ENCODE data around the gene SLC9A8. TPM values are rescaled to one million over a fixed set of nuclear protein-coding genes. Genes with fewer than 3 reads are reported as not detected.

SLC9A8 gene
- total and polyA plus RNA-seq, 4 donors: 7.8 to 21.1 (median 14.4) TPM

GRCh38 chr20:49852522-49853080 lies 40.0 kb downstream of the SLC9A8 start:
- no peak overlapping the region for H3K4me3 ChIP-seq
- no peak overlapping the region for H3K27ac ChIP-seq (ENCODE audit: low read depth in 1 of 2, low read length in 1 of 2)
- peaks cover 2 to 19% (median 9%) of the 10 kb centered on the region in 5 donors for H3K4me1 ChIP-seq (ENCODE audit: control insufficient read depth in 5 of 5, insufficient read depth in 5 of 5, low read length in 5 of 5)
- ATAC-seq (ENCODE audit: insufficient read depth, low FRiP score) (no peak), DNase-seq (no peak)
- H3K36me3 ChIP-seq (ENCODE audit: control insufficient read depth in 4 of 4, insufficient read depth in 4 of 4, low read length in 4 of 4): peaks cover 15 to 31% (median 17%) of the 10 kb centered on the region in 4 donors
- no peak overlapping the region for H3K9ac ChIP-seq (ENCODE audit: insufficient read depth in 1 of 2, low read length in 2 of 2)
- H3K9me3 ChIP-seq (ENCODE audit: control insufficient read depth in 4 of 4, insufficient read depth in 3 of 4, low read length in 3 of 4): no peaks in the 10 kb centered on the region
- TF ChIP-seq CTCF (IDR thresholded peaks at IDR 0.05; ENCODE audit: control extremely low read depth, extremely low read depth): no peak
- no peaks in the 10 kb centered on the region for H3K27me3 ChIP-seq (ENCODE audit: control insufficient read depth in 3 of 3, insufficient read depth in 3 of 3, low read length in 2 of 3)
- 88 to 91% methylated on average over 8 of the region's 8 CpGs for WGBS, 2 donors

- no peak for TF ChIP-seq CTCF (IDR thresholded peaks at IDR 0.05; ENCODE audit: control extremely low read depth, extremely low read depth)
- H3K27ac ChIP-seq (ENCODE audit: low read depth in 1 of 2, low read length in 1 of 2): no peak overlapping the region
- H3K4me1 ChIP-seq (ENCODE audit: control insufficient read depth in 5 of 5, insufficient read depth in 5 of 5, low read length in 5 of 5): peaks cover 2 to 19% (median 9%) of the 10 kb centered on the region in 5 donors
- H3K36me3 ChIP-seq (ENCODE audit: control insufficient read depth in 4 of 4, insufficient read depth in 4 of 4, low read length in 4 of 4): peaks cover 11 to 31% (median 15%) of the 10 kb centered on the region in 4 donors
- no peak overlapping the region for H3K9ac ChIP-seq (ENCODE audit: insufficient read depth in 1 of 2, low read length in 2 of 2)
- ATAC-seq (ENCODE audit: insufficient read depth, low FRiP score) (no peak), DNase-seq (no peak)
- H3K4me3 ChIP-seq: no peak overlapping the region
- H3K9me3 ChIP-seq (ENCODE audit: control insufficient read depth in 4 of 4, insufficient read depth in 3 of 4, low read length in 3 of 4): no peaks in the 10 kb centered on the region
- H3K27me3 ChIP-seq (ENCODE audit: control insufficient read depth in 3 of 3, insufficient read depth in 3 of 3, low read length in 2 of 3): no peaks in the 10 kb centered on the region
- 91 to 92% methylated on average over 5 of the region's 5 CpGs for WGBS, 2 donors
These were observed 41.0 kb downstream of the SLC9A8 start for GRCh38 chr20:49853640-49854039.

- Histone ChIP-seq H3K4me3 (no peak overlapping the region), H3K27me3 (ENCODE audit: control insufficient read depth in 3 of 3, insufficient read depth in 3 of 3, low read length in 2 of 3) (no peaks in the 10 kb centered on the region), H3K4me1 (ENCODE audit: control insufficient read depth in 5 of 5, insufficient read depth in 5 of 5, low read length in 5 of 5) (peaks cover 2 to 19% (median 9%) of the 10 kb centered on the region in 5 donors), H3K9me3 (ENCODE audit: control insufficient read depth in 4 of 4, insufficient read depth in 3 of 4, low read length in 3 of 4) (no peaks in the 10 kb centered on the region), H3K36me3 (ENCODE audit: control insufficient read depth in 4 of 4, insufficient read depth in 4 of 4, low read length in 4 of 4) (peaks cover 8 to 29% (median 11%) of the 10 kb centered on the region in 4 donors), H3K27ac (ENCODE audit: low read depth in 1 of 2, low read length in 1 of 2) (no peak overlapping the region), H3K9ac (ENCODE audit: insufficient read depth in 1 of 2, low read length in 2 of 2) (no peak overlapping the region)
- DNase-seq: no peak
- ATAC-seq (ENCODE audit: insufficient read depth, low FRiP score): no peak
- no peak for TF ChIP-seq CTCF (IDR thresholded peaks at IDR 0.05; ENCODE audit: control extremely low read depth, extremely low read depth)
- 94 to 96% methylated on average over 10 of the region's 10 CpGs for WGBS, 2 donors
These were observed 41.7 kb downstream of the SLC9A8 start for GRCh38 chr20:49854190-49854875.
